GM19397 (cell line): Measurements from ENCODE around the gene ZNF43.
"Not testable (repeated sequence)": the region's sequence is repeated elsewhere in the genome, so short reads cannot be mapped to it uniquely, and the experiment has no call there.

ENCODE experiments used
- ATAC-seq: cut with Tn5 transposase; IDR thresholded peaks from one replicate; pipeline ENCODE4 v1.9.1; 2021; ENCODE audit warnings: mild to moderate bottlenecking, moderate library complexity; ENCODE audit not compliant: unreplicated experiment

ZNF43 gene

GRCh38 chr19:21812448-21812847, 23.5 kb downstream of the ZNF43 start:
- ATAC-seq, result no peak

GRCh38 chr19:21808400-21809000, 27.5 kb downstream of the ZNF43 start:
- ATAC-seq, result not testable (repeated sequence)

GRCh38 chr19:21789466-21790085, 46.4 kb downstream of the ZNF43 start:
- no peak for ATAC-seq

- no peak for ATAC-seq
Measured at GRCh38 chr19:21786936-21787335, 49.0 kb downstream of the ZNF43 start.

- not testable (repeated sequence) for ATAC-seq
Measured at GRCh38 chr19:21775792-21776191, 60.2 kb downstream of the ZNF43 start.

GRCh38 chr19:21767065-21767800, 68.7 kb downstream of the ZNF43 start, which contains the start of gene ZNF100:
Gene ZNF100 (minus strand): TSS chr19:21767579. CDS start chr19:21767429, 150 bp downstream.
- ATAC-seq, result peak; percentile 98

- peak; percentile 3 for ATAC-seq
Measured at GRCh38 chr19:21766705-21767064, 69.3 kb downstream of the ZNF43 start.

GRCh38 chr19:21765151-21765550, 70.8 kb downstream of the ZNF43 start:
- ATAC-seq, result no peak

- not testable (repeated sequence) for ATAC-seq
Measured at GRCh38 chr19:21761547-21761946, 74.4 kb downstream of the ZNF43 start.

GRCh38 chr19:21758296-21758695, 77.7 kb downstream of the ZNF43 start:
- ATAC-seq, result no peak

GRCh38 chr19:21755555-21755954, 80.4 kb downstream of the ZNF43 start:
- ATAC-seq, result not testable (repeated sequence)
